GM10266 (cell line): Measurements from ENCODE around the gene PDRG1.

Source experiments
- DNase-seq: peaks from one replicate; pipeline ENCODE4 v3.0.0; 2012; ENCODE audit errors: extremely low spot score
- CTCF ChIP-seq: IDR thresholded peaks from 2 replicates; pipeline ENCODE4 v1.5.1; 2012; ENCODE audit warnings: mild to moderate bottlenecking, low read depth; ENCODE audit not compliant: control insufficient read depth, insufficient read depth; ENCODE audit errors: missing control alignments

The PDRG1 gene

GRCh38 chr20:31975874-31976273 lies 24.0 kb upstream of the PDRG1 start:
- no peak for DNase-seq

GRCh38 chr20:31974951-31975487 lies 23.2 kb upstream of the PDRG1 start:
- TF ChIP-seq CTCF: no peak
- no peak for DNase-seq

More at GRCh38 chr20:31975874-31976273, 24.0 kb upstream of the PDRG1 start:
- TF ChIP-seq CTCF: no peak

GRCh38 chr20:31974296-31974695 lies 22.4 kb upstream of the PDRG1 start:
- no peak for DNase-seq
- TF ChIP-seq CTCF: no peak

GRCh38 chr20:31972471-31973021 lies 20.7 kb upstream of the PDRG1 start:
- TF ChIP-seq CTCF: no peak
- no peak for DNase-seq

- no peak for DNase-seq
- TF ChIP-seq CTCF: no peak
These were observed 18.1 kb upstream of the PDRG1 start for GRCh38 chr20:31969991-31970390.

- TF ChIP-seq CTCF: no peak
These were observed 16.7 kb upstream of the PDRG1 start for GRCh38 chr20:31968291-31969126.

GRCh38 chr20:31967830-31968249 lies 16.0 kb upstream of the PDRG1 start, which contains the start of gene XKR7:
TSS of gene XKR7 (plus strand) at chr20:31968151. CDS start at chr20:31968176, 25 bp downstream.
- DNase-seq: peak; percentile 32
- no peak for TF ChIP-seq CTCF

More at GRCh38 chr20:31968291-31969126, 16.7 kb upstream of the PDRG1 start:
- DNase-seq: peak; percentile 94
